Psoas muscle (tissue), 8 donors: ENCODE data around the gene CFAP97D1. TPM values are rescaled to one million over a fixed set of nuclear protein-coding genes. Genes with fewer than 3 reads are reported as not detected.

Experiments
- ATAC-seq, 4 donors: fragments of 200-7000 bp; cut with Tn5 transposase; one replicate each; pipeline ENCODE4 v1.9.1; 2020; ENCODE audit warnings: moderate library complexity in 3 of 4, mild to moderate bottlenecking in 2 of 4
- DNase-seq, 2 donors: peaks; one replicate each; pipeline ENCODE4 v3.0.0-alpha.2; 2020
- H3K27ac ChIP-seq: fragments of 200-600 bp; one replicate; pipeline ENCODE4 v1.8.0; 2022
- H3K27me3 ChIP-seq, 3 donors: fragments of 200-600 bp in 1 of 3; one replicate each; pipeline versions ENCODE4 v1.6.1 to v1.8.0; 2013 to 2022; ENCODE audit warnings: low read length in 2 of 3, mild to moderate bottlenecking in 2 of 3, moderate library complexity in 1 of 3; ENCODE audit not compliant: insufficient read depth in 3 of 3
- H3K36me3 ChIP-seq, 2 donors: fragments of 200-600 bp in 1 of 2; one replicate each; pipeline versions ENCODE4 v1.6.1 to v1.8.0; 2013 to 2022; ENCODE audit warnings: low read depth in 1 of 2, mild to moderate bottlenecking in 1 of 2, moderate library complexity in 1 of 2; ENCODE audit not compliant: insufficient read depth in 1 of 2
- H3K4me1 ChIP-seq: fragments of 200-600 bp; one replicate; pipeline ENCODE4 v1.8.0; 2022
- H3K4me3 ChIP-seq: fragments of 200-600 bp; one replicate; pipeline ENCODE4 v1.8.0; 2022; ENCODE audit warnings: mild to moderate bottlenecking
- H3K9me3 ChIP-seq: fragments of 200-600 bp; one replicate; pipeline ENCODE4 v1.8.0; 2022
- WGBS, 3 donors: extraction: QIAGEN DNeasy Blood & Tissue Kit; methylation state at CpG; one replicate each; pipeline versions ENCODE4 v1.1.6 to v1.1.7; 2013; 5-methylcytosine and 5-hydroxymethylcytosine counted together
- intact Hi-C, 2 donors: fragments of 100-400 bp; cut with DNase I; formaldehyde crosslinking; loops; one replicate each; pipeline versions ENCODE4 v1.11.0 to v1.14.2; 2022
- polyA plus RNA-seq, 3 donors: library from polyadenylated mRNA; stranded (reverse); fragments of 200-250 nt; gene quantifications; one replicate each; pipeline ENCODE4 v1.2.3, GENCODE V29; 2013
- total RNA-seq, 4 donors: library from RNA; stranded (reverse); fragmentation: NEBNext Ultra II Directional in 2 of 4; extraction: Animal tissue kit (Norgen Biotek cat#: 25700) in 2 of 4; gene quantifications; one replicate each; pipeline versions ENCODE4 v1.2.1 to v1.2.4, GENCODE V29; 2021 to 2023
- TF ChIP-seq, protein P1 (sequence below): fragments of 200-600 bp; IDR thresholded peaks from one replicate; pipeline ENCODE4 v1.8.0; 2022; ENCODE audit warnings: antibody characterized with exemption
- donor health status: healthy with polysubstance abuse.
- donor health status: DM: no; HTN: no; CAD: no; lungs with moderate emphysema.
- donor health status: Bipolar disorder and iron deficiency.
- donor health status: healthy.
- donor health status: DM: yes; HTN: yes; CAD: no.
- donor health status: DM: no; HTN: no; CAD: no.
- donor health status: DM: no; HTN: no; CAD: no.
- donor health status: DM: yes; HTN: yes; CAD: no.

CFAP97D1 gene
- total and polyA plus RNA-seq, 7 donors, result 0.01 to 0.17 TPM; not detected in 5

DNA sequence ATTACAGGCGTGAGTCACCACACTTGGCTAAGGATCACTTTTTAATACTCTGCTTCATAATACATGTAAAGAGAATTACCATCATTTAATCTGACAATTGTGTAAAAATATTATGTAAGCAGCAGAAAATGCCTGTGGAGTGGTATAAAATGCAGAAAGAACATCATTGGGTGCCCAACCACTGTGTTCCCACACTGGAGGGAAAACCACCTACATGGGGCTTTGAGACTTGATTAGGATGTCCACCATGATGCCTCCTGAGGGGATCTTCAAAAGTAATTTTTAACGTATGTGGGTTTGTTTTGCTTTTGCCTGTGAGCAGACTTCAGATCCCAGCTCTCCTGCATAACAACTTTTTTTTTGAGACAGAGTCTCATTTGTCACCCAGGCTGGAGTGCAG lies 18.8 kb downstream of the CFAP97D1 start:
- Histone ChIP-seq H3K27me3 (peaks cover 0 to 2% (median 0%) of the 10 kb centered on the region in 3 donors), H3K27ac (no peak overlapping the region), H3K9me3 (no peaks in the 10 kb centered on the region), H3K4me1 (no peaks in the 10 kb centered on the region), H3K36me3 (peaks cover 0 to 5% of the 10 kb centered on the region in 2 donors), H3K4me3 (no peak overlapping the region)
- DNase-seq (no peak), ATAC-seq (no peak)
- intact Hi-C loops, result no loop called here
- WGBS, 3 donors, result 83 to 88% (median 84%) methylated on average over 2 of the region's 2 CpGs
- TF ChIP-seq, protein P1, sequence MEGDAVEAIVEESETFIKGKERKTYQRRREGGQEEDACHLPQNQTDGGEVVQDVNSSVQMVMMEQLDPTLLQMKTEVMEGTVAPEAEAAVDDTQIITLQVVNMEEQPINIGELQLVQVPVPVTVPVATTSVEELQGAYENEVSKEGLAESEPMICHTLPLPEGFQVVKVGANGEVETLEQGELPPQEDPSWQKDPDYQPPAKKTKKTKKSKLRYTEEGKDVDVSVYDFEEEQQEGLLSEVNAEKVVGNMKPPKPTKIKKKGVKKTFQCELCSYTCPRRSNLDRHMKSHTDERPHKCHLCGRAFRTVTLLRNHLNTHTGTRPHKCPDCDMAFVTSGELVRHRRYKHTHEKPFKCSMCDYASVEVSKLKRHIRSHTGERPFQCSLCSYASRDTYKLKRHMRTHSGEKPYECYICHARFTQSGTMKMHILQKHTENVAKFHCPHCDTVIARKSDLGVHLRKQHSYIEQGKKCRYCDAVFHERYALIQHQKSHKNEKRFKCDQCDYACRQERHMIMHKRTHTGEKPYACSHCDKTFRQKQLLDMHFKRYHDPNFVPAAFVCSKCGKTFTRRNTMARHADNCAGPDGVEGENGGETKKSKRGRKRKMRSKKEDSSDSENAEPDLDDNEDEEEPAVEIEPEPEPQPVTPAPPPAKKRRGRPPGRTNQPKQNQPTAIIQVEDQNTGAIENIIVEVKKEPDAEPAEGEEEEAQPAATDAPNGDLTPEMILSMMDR, result no peak

DNA sequence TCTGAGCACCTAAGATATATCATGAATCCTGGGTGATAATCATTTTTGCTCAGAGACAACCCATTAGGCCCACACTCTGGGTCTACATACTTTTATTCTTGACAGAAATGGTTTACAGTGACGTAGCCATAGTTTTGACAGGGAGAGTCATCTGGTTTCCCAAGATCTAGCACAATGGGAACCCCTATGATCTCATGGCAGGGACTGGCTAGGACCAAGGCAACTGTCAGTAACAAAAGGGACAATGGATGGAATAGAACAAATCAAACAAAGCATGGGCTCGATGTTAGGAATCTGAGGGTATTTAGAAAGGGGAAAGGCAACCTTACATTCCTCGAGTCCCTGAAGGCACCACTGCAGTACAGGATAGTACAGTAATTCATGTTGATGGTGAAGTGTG lies 20.5 kb downstream of the CFAP97D1 start:
- DNase-seq (no peak), ATAC-seq (no peak)
- no peak overlapping the region for H3K27ac ChIP-seq
- WGBS, 3 donors, result 89 to 96% (median 91%) methylated on average over 3 of the region's 3 CpGs
- H3K4me1 ChIP-seq, result no peaks in the 10 kb centered on the region
- H3K9me3 ChIP-seq, result no peaks in the 10 kb centered on the region
- peaks cover 0 to 5% of the 10 kb centered on the region in 2 donors for H3K36me3 ChIP-seq
- H3K27me3 ChIP-seq, result peaks cover 0 to 2% (median 0%) of the 10 kb centered on the region in 3 donors
- no peak overlapping the region for H3K4me3 ChIP-seq
- TF ChIP-seq, protein P1, result no peak
- intact Hi-C loops, result no loop called here

DNA sequence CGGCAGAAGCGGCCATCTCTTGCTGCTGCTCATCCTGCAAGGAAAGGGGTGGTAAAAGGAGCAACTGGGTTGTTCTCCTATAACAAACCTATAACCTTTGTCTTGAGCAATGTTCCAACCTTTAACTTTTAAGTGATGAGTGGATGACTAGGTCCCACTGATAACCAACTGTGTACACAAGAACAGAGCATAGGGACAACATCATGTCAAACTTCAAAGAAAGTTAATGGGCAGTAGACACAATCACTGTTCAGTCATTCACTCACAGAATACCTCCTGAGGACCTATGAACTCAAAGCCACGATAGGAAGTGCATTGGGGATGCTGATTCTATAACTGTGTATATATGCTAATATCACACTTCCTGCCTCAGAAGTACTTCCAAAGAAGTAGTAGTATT lies 21.6 kb downstream of the CFAP97D1 start:
- intact Hi-C loops, result no loop called here
- TF ChIP-seq, protein P1, result no peak
- H3K4me1 ChIP-seq, result no peaks in the 10 kb centered on the region
- DNase-seq (no peak), ATAC-seq (no peak)
- H3K27me3 ChIP-seq, result peaks cover 0 to 2% (median 0%) of the 10 kb centered on the region in 3 donors
- no peak overlapping the region for H3K4me3 ChIP-seq
- H3K9me3 ChIP-seq, result no peaks in the 10 kb centered on the region
- no peak overlapping the region for H3K27ac ChIP-seq
- peaks cover 0 to 5% of the 10 kb centered on the region in 2 donors for H3K36me3 ChIP-seq
- 87 to 90% (median 88%) methylated on average over 3 of the region's 3 CpGs for WGBS, 3 donors

DNA sequence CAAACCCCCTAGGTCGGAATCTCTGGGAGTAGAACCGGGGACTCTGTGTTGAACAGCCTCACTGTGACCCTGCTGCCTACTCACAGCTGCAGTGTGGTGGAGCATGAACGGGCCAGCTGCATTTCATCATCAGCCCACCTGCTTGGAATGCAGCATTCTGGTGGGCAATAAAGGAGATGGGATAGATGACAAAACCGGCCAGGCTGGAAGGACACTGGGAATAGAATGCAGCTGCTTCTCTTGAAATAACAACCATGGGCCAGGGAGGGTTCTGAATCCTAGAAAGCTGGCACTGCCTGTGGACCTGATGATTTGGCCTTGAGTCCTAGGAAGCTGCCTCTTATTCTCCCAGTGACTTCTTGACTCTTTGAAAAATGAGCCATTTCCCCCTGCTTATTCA lies 23.5 kb downstream of the CFAP97D1 start:
- intact Hi-C loops, result no loop called here
- ATAC-seq (no peak), DNase-seq (no peak)
- WGBS, 3 donors, result 40 to 46% (median 41%) methylated on average over 4 of the region's 4 CpGs
- H3K36me3 ChIP-seq, result peaks cover 0 to 15% of the 10 kb centered on the region in 2 donors
- H3K27me3 ChIP-seq, result peaks cover 0 to 2% (median 0%) of the 10 kb centered on the region in 3 donors
- no peak overlapping the region for H3K4me3 ChIP-seq
- H3K27ac ChIP-seq, result no peak overlapping the region
- no peaks in the 10 kb centered on the region for H3K4me1 ChIP-seq
- TF ChIP-seq, protein P1, result no peak
- H3K9me3 ChIP-seq, result no peaks in the 10 kb centered on the region

DNA sequence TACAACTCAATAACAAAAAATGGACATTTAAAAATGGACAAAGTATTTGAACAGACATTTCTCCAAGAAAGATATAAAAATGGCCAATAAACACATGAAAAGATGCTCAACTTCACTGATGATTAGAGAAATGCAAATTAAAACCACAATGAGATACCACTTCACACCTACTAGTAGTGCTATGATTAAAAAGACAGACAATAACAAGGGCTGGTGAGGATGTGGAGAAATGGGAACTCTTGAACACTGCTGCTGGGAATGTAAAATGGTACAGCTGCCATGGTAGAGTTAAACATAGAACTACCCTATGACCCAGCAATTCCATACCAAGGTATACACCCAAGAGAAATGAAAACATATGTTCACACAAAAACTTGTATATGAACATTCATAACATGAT lies 24.9 kb downstream of the CFAP97D1 start:
- no peaks in the 10 kb centered on the region for H3K9me3 ChIP-seq
- H3K36me3 ChIP-seq, result peaks cover 0 to 17% of the 10 kb centered on the region in 2 donors
- H3K4me3 ChIP-seq, result no peak overlapping the region
- intact Hi-C loops, result no loop called here
- no peak for DNase-seq
- TF ChIP-seq, protein P1, result no peak
- no peaks in the 10 kb centered on the region for H3K4me1 ChIP-seq
- peaks cover 0 to 2% (median 0%) of the 10 kb centered on the region in 3 donors for H3K27me3 ChIP-seq
- no peak for ATAC-seq
- H3K27ac ChIP-seq, result no peak overlapping the region
